ENCODE results near the gene KIF11. TPM values are rescaled to one million over a fixed set of nuclear protein-coding genes. Genes with fewer than 3 reads are reported as not detected.

The KIF11 gene
- total RNA-seq, 4 donors from 2014 or later = 0.33 to 0.80 (median 0.40) TPM

GRCh38 chr10:92552310-92552709 is 40.6 kb upstream of the KIF11 start:
- no peak for DNase-seq (ENCODE audit: extremely low spot score)
- Histone ChIP-seq H3K4me1 (peaks cover 0 to 8% (median 1%) of the 10 kb centered on the region in 4 donors), H3K4me3 (no peak overlapping the region), H3K27me3 (no peaks in the 10 kb centered on the region), H3K9me3 (peaks cover 0 to 14% (median 6%) of the 10 kb centered on the region in 4 donors), H3K27ac (replicated peaks in 1 of 4) (no peak overlapping the region), H3K36me3 (peaks cover 0 to 54% (median 36%) of the 10 kb centered on the region in 4 donors)
- WGBS = over 99% methylated on average over 5 of the region's 5 CpGs
- TF ChIP-seq POLR2AphosphoS5 (IDR thresholded peaks at IDR 0.05) (no peak), EP300 (IDR thresholded peaks at IDR 0.05) (no peak), POLR2A (IDR thresholded peaks at IDR 0.05; ENCODE audit: low read depth) (no peak), CTCF (IDR thresholded peaks at IDR 0.05) (no peak)
- intact Hi-C loops (cut with DNase I) = no loop called here

GRCh38 chr10:92553959-92554358 is 39.0 kb upstream of the KIF11 start:
- intact Hi-C loops (cut with DNase I) = no loop called here
- no peak for DNase-seq (ENCODE audit: extremely low spot score)
- 100% methylated on average over 2 of the region's 2 CpGs for WGBS
- peaks cover 0 to 60% (median 47%) of the 10 kb centered on the region in 4 donors for H3K36me3 ChIP-seq
- H3K27ac ChIP-seq (replicated peaks in 1 of 4) = no peak overlapping the region
- H3K4me3 ChIP-seq = no peak overlapping the region
- peaks cover 0 to 14% (median 6%) of the 10 kb centered on the region in 4 donors for H3K9me3 ChIP-seq
- H3K27me3 ChIP-seq = no peaks in the 10 kb centered on the region
- H3K4me1 ChIP-seq = peaks cover 0 to 8% (median 1%) of the 10 kb centered on the region in 4 donors
- TF ChIP-seq POLR2AphosphoS5 (IDR thresholded peaks at IDR 0.05) (no peak), POLR2A (IDR thresholded peaks at IDR 0.05; ENCODE audit: low read depth) (no peak), EP300 (IDR thresholded peaks at IDR 0.05) (no peak), CTCF (IDR thresholded peaks at IDR 0.05) (no peak)

- intact Hi-C loops (cut with DNase I) = no loop called here
Observed at GRCh38 chr10:92559046-92559445, 33.9 kb upstream of the KIF11 start.

GRCh38 chr10:92562424-92562823 is 30.5 kb upstream of the KIF11 start:
- intact Hi-C loops (cut with DNase I) = no loop called here

More at GRCh38 chr10:92559046-92559445, 33.9 kb upstream of the KIF11 start:
- peaks cover 0 to 6% (median 2%) of the 10 kb centered on the region in 4 donors for H3K9me3 ChIP-seq
- H3K4me3 ChIP-seq = no peak overlapping the region
- DNase-seq (ENCODE audit: extremely low spot score) = no peak
- no peaks in the 10 kb centered on the region for H3K4me1 ChIP-seq
- WGBS = 99% methylated on average over 4 of the region's 4 CpGs
- no peaks in the 10 kb centered on the region for H3K27me3 ChIP-seq
- no peak overlapping the region for H3K27ac ChIP-seq (replicated peaks in 1 of 4)
- H3K36me3 ChIP-seq = peaks cover 7 to 72% (median 57%) of the 10 kb centered on the region in 4 donors
- TF ChIP-seq EP300 (IDR thresholded peaks at IDR 0.05) = no peak
- TF ChIP-seq CTCF (IDR thresholded peaks at IDR 0.05) = no peak
- no peak for TF ChIP-seq POLR2A (IDR thresholded peaks at IDR 0.05; ENCODE audit: low read depth)
- TF ChIP-seq POLR2AphosphoS5 (IDR thresholded peaks at IDR 0.05) = no peak

More at GRCh38 chr10:92562424-92562823, 30.5 kb upstream of the KIF11 start:
- TF ChIP-seq POLR2A (IDR thresholded peaks at IDR 0.05; ENCODE audit: low read depth) (no peak), EP300 (IDR thresholded peaks at IDR 0.05) (no peak), CTCF (IDR thresholded peaks at IDR 0.05) (no peak), POLR2AphosphoS5 (IDR thresholded peaks at IDR 0.05) (no peak)
- Histone ChIP-seq H3K9me3 (no peaks in the 10 kb centered on the region), H3K27ac (replicated peaks in 1 of 4) (no peak overlapping the region), H3K4me1 (no peaks in the 10 kb centered on the region), H3K27me3 (no peaks in the 10 kb centered on the region), H3K4me3 (no peak overlapping the region), H3K36me3 (peaks cover 7 to 43% (median 29%) of the 10 kb centered on the region in 4 donors)
- DNase-seq (ENCODE audit: extremely low spot score) = no peak
